Measurements from ENCODE around the gene SLC35F4. TPM values are rescaled to one million over a fixed set of nuclear protein-coding genes. Genes with fewer than 3 reads are reported as not detected.
A peak's percentile ranks its signal among the peaks of the same experiment; 100 is the strongest.
"Not testable (repeated sequence)": the region's sequence is repeated elsewhere in the genome, so short reads cannot be mapped to it uniquely, and the experiment has no call there.

SLC35F4 gene
- total and polyA plus RNA-seq, 3 experiments from 2014 or later: not detected

DNA sequence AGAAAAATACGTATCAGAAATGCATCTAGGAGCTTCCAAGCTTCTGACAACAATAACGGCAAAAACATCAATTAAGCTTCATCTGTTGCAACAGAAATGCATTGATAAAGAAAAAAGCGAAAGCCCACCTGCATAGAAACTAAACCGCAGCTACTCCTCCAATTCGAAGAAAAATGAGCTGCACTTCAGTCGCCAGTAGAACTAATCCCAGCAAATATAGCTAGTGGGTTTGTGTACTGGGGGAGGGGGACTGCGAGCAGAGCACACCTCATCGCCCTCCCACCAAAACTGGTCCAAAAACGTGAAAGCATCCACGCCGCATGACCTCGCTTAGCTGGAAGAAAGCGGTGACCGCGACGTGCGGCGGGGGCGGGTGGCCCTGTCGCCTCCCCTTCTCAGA is 1.2 kb downstream of the SLC35F4 start:
- Histone ChIP-seq H3K27ac (ENCODE audit: low read depth, low read length) (no peak overlapping the region), H3K4me3 (ENCODE audit: low read length) (no peak overlapping the region), H3K36me3 (ENCODE audit: insufficient read depth, low read length) (no peaks in the 10 kb centered on the region), H3K27me3 (ENCODE audit: insufficient read depth, low read length, poor library complexity, severe bottlenecking) (no peaks in the 10 kb centered on the region), H3K9me3 (ENCODE audit: low read length) (no peaks in the 10 kb centered on the region), H3K4me1 (ENCODE audit: insufficient read depth, low read length) (no peaks in the 10 kb centered on the region)
- no peaks in the 10 kb centered on the region for H3K36me3 Mint-ChIP-seq
- H3K9me3 Mint-ChIP-seq: no peaks in the 10 kb centered on the region
- H3K4me3 Mint-ChIP-seq: no peak overlapping the region
- H3K27me3 Mint-ChIP-seq: peaks cover 11 to 32% of the 10 kb centered on the region in 2 donors
- CTCF ChIA-PET: no interaction called here
- no peak for DNase-seq
- POLR2A ChIA-PET: no interaction called here
- H3K4me1 Mint-ChIP-seq: no peaks in the 10 kb centered on the region
- no peak overlapping the region for H3K27ac Mint-ChIP-seq

DNA sequence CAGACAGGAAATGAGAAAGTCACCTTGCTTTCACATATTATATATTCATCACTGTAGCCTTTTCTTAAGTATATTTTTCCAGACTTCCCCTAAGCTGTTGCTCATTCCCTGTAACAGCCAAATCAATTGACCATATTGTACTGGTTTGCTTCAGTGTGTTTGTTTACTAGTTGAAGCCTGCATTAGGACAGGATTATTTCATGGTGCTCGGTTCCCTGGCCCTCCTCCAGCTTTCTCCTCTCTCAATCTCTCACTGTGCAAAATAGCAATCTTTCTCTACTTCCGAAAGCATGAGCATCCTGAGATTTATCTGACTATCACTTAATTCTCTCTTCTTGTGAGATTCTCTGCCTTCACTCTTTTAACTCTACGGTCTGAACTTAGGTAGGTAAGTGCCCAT is 2.4 kb downstream of the SLC35F4 start:
- no peak overlapping the region for H3K27ac ChIP-seq (ENCODE audit: low read depth, low read length)
- Mint-ChIP-seq H3K27ac (no peak overlapping the region), H3K27me3 (peaks cover 11 to 28% of the 10 kb centered on the region in 2 donors), H3K4me3 (no peak overlapping the region), H3K9me3 (no peaks in the 10 kb centered on the region), H3K4me1 (no peaks in the 10 kb centered on the region), H3K36me3 (no peaks in the 10 kb centered on the region)
- no peaks in the 10 kb centered on the region for H3K9me3 ChIP-seq (ENCODE audit: low read length)
- CTCF ChIA-PET: no interaction called here
- POLR2A ChIA-PET: no interaction called here
- no peaks in the 10 kb centered on the region for H3K36me3 ChIP-seq (ENCODE audit: insufficient read depth, low read length)
- H3K27me3 ChIP-seq (ENCODE audit: insufficient read depth, low read length, poor library complexity, severe bottlenecking): no peaks in the 10 kb centered on the region
- DNase-seq: no peak
- no peaks in the 10 kb centered on the region for H3K4me1 ChIP-seq (ENCODE audit: insufficient read depth, low read length)
- H3K4me3 ChIP-seq (ENCODE audit: low read length): no peak overlapping the region

- H3K9me3 Mint-ChIP-seq; DNase-seq; H3K4me1 Mint-ChIP-seq; H3K27me3 Mint-ChIP-seq; H3K4me3 Mint-ChIP-seq; H3K4me3 ChIP-seq (ENCODE audit: low read length); H3K9me3 ChIP-seq (ENCODE audit: low read length); H3K27ac Mint-ChIP-seq; H3K27me3 ChIP-seq (ENCODE audit: insufficient read depth, low read length, poor library complexity, severe bottlenecking); H3K4me1 ChIP-seq (ENCODE audit: insufficient read depth, low read length); CTCF ChIA-PET; H3K36me3 Mint-ChIP-seq; H3K27ac ChIP-seq (ENCODE audit: low read depth, low read length); H3K36me3 ChIP-seq (ENCODE audit: insufficient read depth, low read length); POLR2A ChIA-PET: not testable (repeated sequence)
Observed at GRCh38 chr14:57855666-57856065, 10.2 kb downstream of the SLC35F4 start.

GRCh38 chr14:57854571-57854970 is 11.3 kb downstream of the SLC35F4 start:
- H3K27me3 Mint-ChIP-seq: peaks cover 0 to 9% of the 10 kb centered on the region in 2 donors
- H3K27ac Mint-ChIP-seq: peak overlapping the region in 1 of 8 donors; percentile 79
- DNase-seq: no peak
- H3K36me3 Mint-ChIP-seq: no peaks in the 10 kb centered on the region
- Histone ChIP-seq H3K36me3 (ENCODE audit: insufficient read depth, low read length) (no peaks in the 10 kb centered on the region), H3K4me1 (ENCODE audit: insufficient read depth, low read length) (no peaks in the 10 kb centered on the region), H3K4me3 (ENCODE audit: low read length) (no peak overlapping the region), H3K9me3 (ENCODE audit: low read length) (no peaks in the 10 kb centered on the region), H3K27me3 (ENCODE audit: insufficient read depth, low read length, poor library complexity, severe bottlenecking) (no peaks in the 10 kb centered on the region), H3K27ac (ENCODE audit: low read depth, low read length) (no peak overlapping the region)
- H3K4me1 Mint-ChIP-seq: no peaks in the 10 kb centered on the region
- no peak overlapping the region for H3K4me3 Mint-ChIP-seq
- ChIA-PET POLR2A (no interaction called here), CTCF (no interaction called here)
- H3K9me3 Mint-ChIP-seq: peaks cover 0 to 8% (median 3%) of the 10 kb centered on the region in 5 donors

DNA sequence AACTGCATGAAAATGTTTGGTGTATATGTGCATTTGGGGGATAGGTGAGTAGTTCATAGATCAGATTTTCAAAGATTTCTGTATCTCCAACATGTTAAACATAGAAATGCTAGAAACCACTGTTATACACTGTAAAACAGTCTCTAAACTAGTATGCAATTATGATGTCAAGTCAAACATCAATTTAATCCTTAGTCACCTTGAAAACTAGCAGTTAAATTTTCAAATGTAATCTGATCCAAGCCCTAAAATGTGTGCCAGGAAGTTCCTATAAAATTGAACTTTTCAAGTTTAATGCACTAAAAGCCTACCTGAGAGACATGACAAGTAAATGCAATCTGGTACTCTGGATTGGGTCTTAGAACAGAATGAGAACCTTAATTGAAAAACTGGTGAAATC is 14.5 kb downstream of the SLC35F4 start:
- DNase-seq: no peak
- Histone ChIP-seq H3K4me1 (ENCODE audit: insufficient read depth, low read length) (no peaks in the 10 kb centered on the region), H3K9me3 (ENCODE audit: low read length) (no peaks in the 10 kb centered on the region), H3K27me3 (ENCODE audit: insufficient read depth, low read length, poor library complexity, severe bottlenecking) (no peaks in the 10 kb centered on the region), H3K4me3 (ENCODE audit: low read length) (no peak overlapping the region), H3K36me3 (ENCODE audit: insufficient read depth, low read length) (no peaks in the 10 kb centered on the region), H3K27ac (ENCODE audit: low read depth, low read length) (no peak overlapping the region)
- Mint-ChIP-seq H3K4me1 (no peaks in the 10 kb centered on the region), H3K4me3 (no peak overlapping the region), H3K27me3 (peaks cover 0 to 8% of the 10 kb centered on the region in 2 donors), H3K27ac (no peak overlapping the region), H3K9me3 (peaks cover 0 to 5% (median 3%) of the 10 kb centered on the region in 5 donors), H3K36me3 (no peaks in the 10 kb centered on the region)
- POLR2A ChIA-PET: no interaction called here
- CTCF ChIA-PET: no interaction called here

- ChIA-PET CTCF (no interaction called here), POLR2A (no interaction called here)
- no peak overlapping the region for H3K4me3 ChIP-seq (ENCODE audit: low read length)
- H3K27me3 ChIP-seq (ENCODE audit: insufficient read depth, low read length, poor library complexity, severe bottlenecking): no peaks in the 10 kb centered on the region
- Mint-ChIP-seq H3K4me3 (no peak overlapping the region), H3K27ac (no peak overlapping the region), H3K27me3 (peaks cover 0 to 8% of the 10 kb centered on the region in 2 donors), H3K36me3 (no peaks in the 10 kb centered on the region), H3K9me3 (no peaks in the 10 kb centered on the region), H3K4me1 (no peaks in the 10 kb centered on the region)
- no peak overlapping the region for H3K27ac ChIP-seq (ENCODE audit: low read depth, low read length)
- H3K9me3 ChIP-seq (ENCODE audit: low read length): no peaks in the 10 kb centered on the region
- H3K4me1 ChIP-seq (ENCODE audit: insufficient read depth, low read length): no peaks in the 10 kb centered on the region
- H3K36me3 ChIP-seq (ENCODE audit: insufficient read depth, low read length): no peaks in the 10 kb centered on the region
- DNase-seq: no peak
Observed at GRCh38 chr14:57848786-57849185, 17.1 kb downstream of the SLC35F4 start.

DNA sequence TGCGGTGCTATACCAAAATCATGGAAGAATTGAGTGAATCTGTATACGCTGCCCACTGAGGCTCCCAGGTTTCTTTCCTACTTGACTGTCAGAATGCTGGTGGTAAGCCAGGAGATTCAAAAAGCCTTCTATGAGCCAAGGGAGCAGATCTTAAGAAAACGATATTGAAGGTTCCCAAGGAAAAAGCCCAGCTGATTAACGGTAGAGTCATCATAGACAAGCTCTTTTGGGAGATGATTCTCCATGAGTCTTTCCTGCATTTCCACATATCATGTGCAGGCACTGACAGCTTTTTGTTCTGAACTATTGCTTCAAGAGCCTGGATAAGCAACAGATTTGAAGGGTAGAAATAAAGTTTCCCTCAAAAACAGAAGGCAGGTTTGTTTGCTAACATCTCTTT is 17.5 kb downstream of the SLC35F4 start:
- peaks cover 0 to 4% of the 10 kb centered on the region in 2 donors for H3K27me3 Mint-ChIP-seq
- Histone ChIP-seq H3K9me3 (ENCODE audit: low read length) (no peaks in the 10 kb centered on the region), H3K27me3 (ENCODE audit: insufficient read depth, low read length, poor library complexity, severe bottlenecking) (no peaks in the 10 kb centered on the region), H3K36me3 (ENCODE audit: insufficient read depth, low read length) (no peaks in the 10 kb centered on the region), H3K27ac (ENCODE audit: low read depth, low read length) (no peak overlapping the region), H3K4me3 (ENCODE audit: low read length) (no peak overlapping the region), H3K4me1 (ENCODE audit: insufficient read depth, low read length) (no peaks in the 10 kb centered on the region)
- POLR2A ChIA-PET: no interaction called here
- H3K27ac Mint-ChIP-seq: no peak overlapping the region
- H3K36me3 Mint-ChIP-seq: no peaks in the 10 kb centered on the region
- CTCF ChIA-PET: no interaction called here
- no peaks in the 10 kb centered on the region for H3K9me3 Mint-ChIP-seq
- H3K4me3 Mint-ChIP-seq: no peak overlapping the region
- no peak for DNase-seq
- H3K4me1 Mint-ChIP-seq: no peaks in the 10 kb centered on the region

- H3K4me1 ChIP-seq (ENCODE audit: insufficient read depth, low read length): no peaks in the 10 kb centered on the region
Observed at GRCh38 chr14:57847706-57848105, 18.2 kb downstream of the SLC35F4 start.

GRCh38 chr14:57847096-57847495 is 18.8 kb downstream of the SLC35F4 start:
- Mint-ChIP-seq H3K27me3 (peaks cover 0 to 3% of the 10 kb centered on the region in 2 donors), H3K9me3 (peaks cover 0 to 4% (median 0%) of the 10 kb centered on the region in 5 donors), H3K36me3 (no peaks in the 10 kb centered on the region), H3K27ac (no peak overlapping the region), H3K4me3 (no peak overlapping the region), H3K4me1 (no peaks in the 10 kb centered on the region)
- Histone ChIP-seq H3K9me3 (ENCODE audit: low read length) (no peaks in the 10 kb centered on the region), H3K36me3 (ENCODE audit: insufficient read depth, low read length) (no peaks in the 10 kb centered on the region), H3K4me1 (ENCODE audit: insufficient read depth, low read length) (no peaks in the 10 kb centered on the region), H3K27ac (ENCODE audit: low read depth, low read length) (no peak overlapping the region), H3K27me3 (ENCODE audit: insufficient read depth, low read length, poor library complexity, severe bottlenecking) (no peaks in the 10 kb centered on the region), H3K4me3 (ENCODE audit: low read length) (no peak overlapping the region)
- ChIA-PET POLR2A (no interaction called here), CTCF (no interaction called here)
- no peak for DNase-seq

More at GRCh38 chr14:57847706-57848105, 18.2 kb downstream of the SLC35F4 start:
- no peak overlapping the region for H3K4me3 Mint-ChIP-seq
- H3K27me3 Mint-ChIP-seq: peaks cover 0 to 3% of the 10 kb centered on the region in 2 donors
- no peak overlapping the region for H3K27ac ChIP-seq (ENCODE audit: low read depth, low read length)
- H3K9me3 Mint-ChIP-seq: peaks cover 0 to 4% (median 0%) of the 10 kb centered on the region in 5 donors
- POLR2A ChIA-PET: no interaction called here
- CTCF ChIA-PET: no interaction called here
- H3K27me3 ChIP-seq (ENCODE audit: insufficient read depth, low read length, poor library complexity, severe bottlenecking): no peaks in the 10 kb centered on the region
- no peak overlapping the region for H3K4me3 ChIP-seq (ENCODE audit: low read length)
- no peak overlapping the region for H3K27ac Mint-ChIP-seq
- no peak for DNase-seq
- no peaks in the 10 kb centered on the region for H3K4me1 Mint-ChIP-seq
- H3K9me3 ChIP-seq (ENCODE audit: low read length): no peaks in the 10 kb centered on the region
- H3K36me3 Mint-ChIP-seq: no peaks in the 10 kb centered on the region
- H3K36me3 ChIP-seq (ENCODE audit: insufficient read depth, low read length): no peaks in the 10 kb centered on the region
